Testis (tissue), 5 donors: ENCODE results near the gene CFAP70. TPM values are rescaled to one million over a fixed set of nuclear protein-coding genes. Genes with fewer than 3 reads are reported as not detected.

ENCODE experiments used
- DNase-seq: peaks from one replicate; pipeline ENCODE4 v3.0.0-alpha.2; 2019
- H3K27ac ChIP-seq, 2 donors: fragments of 200-600 bp; sonication (generic); one replicate each; pipeline ENCODE4 v1.5.1; 2019
- H3K27me3 ChIP-seq: fragments of 200-600 bp; sonication (generic); one replicate; pipeline ENCODE4 v1.5.1; 2019
- H3K36me3 ChIP-seq: fragments of 200-600 bp; sonication (generic); one replicate; pipeline ENCODE4 v1.5.1; 2017; ENCODE audit warnings: low read depth; ENCODE audit errors: missing control alignments
- H3K4me1 ChIP-seq: fragments of 200-600 bp; sonication (generic); one replicate; pipeline ENCODE4 v1.5.1; 2019
- H3K4me3 ChIP-seq, 2 donors: fragments of 200-600 bp; sonication (generic); one replicate each; pipeline ENCODE4 v1.5.1; 2017 to 2019
- H3K9me3 ChIP-seq: fragments of 200-600 bp; sonication (generic); one replicate; pipeline ENCODE4 v1.5.1; 2017
- CTCF ChIP-seq, 3 experiments: fragments of 450-650 bp in 2 of 3; fragments of 200-600 bp in 1 of 3; sonication (generic) in 1 of 3; IDR thresholded peaks; one replicate each; pipeline ENCODE4 v1.5.1; 2016 to 2019; ENCODE audit warnings: antibody characterized with exemption in 3 of 3, mild to moderate bottlenecking in 2 of 3, moderate library complexity in 1 of 3
- POLR2A ChIP-seq: fragments of 450-650 bp; IDR thresholded peaks from one replicate; pipeline ENCODE4 v1.6.1; 2017; ENCODE audit warnings: antibody characterized with exemption, mild to moderate bottlenecking, moderate library complexity
- WGBS, 2 donors: methylation state at CpG; one replicate each; pipeline ENCODE4 v1.1.5; 2018; 5-methylcytosine and 5-hydroxymethylcytosine counted together
- intact Hi-C: fragments of 100-400 bp; cut with DNase I; formaldehyde crosslinking; loops from one replicate; pipeline ENCODE4 v1.15.1; 2023; ENCODE audit warnings: low total_unique reads
- long read RNA-seq, 2 donors: transcript quantifications; one replicate each; lab custom pipeline, GENCODE V29; 2026
- polyA plus RNA-seq: library from polyadenylated mRNA; stranded (reverse); fragments of 350-450 nt; fragmentation: Illumina TruSeq; extraction: RNeasy Lipid Tissue Mini Kit (QIAGEN cat#74804); gene quantifications from one replicate; pipeline ENCODE4 v1.2.3, GENCODE V29; 2014; ENCODE audit warnings: low read depth, low replicate concordance; ENCODE audit not compliant: insufficient read depth
- total RNA-seq, 2 donors: library from RNA; depleted of rRNA; stranded (reverse); fragments of >200 nt; gene quantifications; one replicate each; pipeline ENCODE4 v1.2.3, GENCODE V29; 2016

CFAP70 gene
- total RNA-seq (10 to 100 TPM; 29.6 to 46.2 TPM), polyA plus RNA-seq (57.2 TPM)
- long read RNA-seq, donor 1, result 0 reads
- long read RNA-seq, donor 2, result 0 reads

- intact Hi-C loops, result no loop called here
- H3K27ac ChIP-seq, result peak within 1 kb of the TSS in 1 of 2 donors; percentile 49
- 1% methylated on average over 44 to 45 of the region's 45 CpGs for WGBS, 2 donors
Observed at GRCh38 chr10:73358331-73359279, at the start of gene CFAP70. TSS of gene CFAP70 (minus strand) at chr10:73358864. CDS start at chr10:73354796, 4,068 bp downstream.

GRCh38 chr10:73408061-73408460, 49.4 kb upstream of the CFAP70 start:
- Histone ChIP-seq H3K4me3 (no peak overlapping the region), H3K27me3 (no peaks in the 10 kb centered on the region), H3K27ac (no peak overlapping the region), H3K4me1 (peaks cover 5% of the 10 kb centered on the region), H3K36me3 (no peaks in the 10 kb centered on the region), H3K9me3 (no peaks in the 10 kb centered on the region)
- WGBS, 2 donors, result 79 to 85% methylated on average over 5 of the region's 5 CpGs
- TF ChIP-seq CTCF (IDR thresholded peaks at IDR 0.05) (no peak), POLR2A (no peak)
- DNase-seq, result no peak
- intact Hi-C loops, result no loop called here

More at GRCh38 chr10:73358331-73359279, at the start of gene CFAP70:
- Histone ChIP-seq H3K9me3 (no peaks in the 10 kb centered on the region), H3K27me3 (no peaks in the 10 kb centered on the region), H3K4me3 (peak within 1 kb of the TSS; percentile 70 to 86), H3K4me1 (no peaks in the 10 kb centered on the region), H3K36me3 (no peaks in the 10 kb centered on the region)
- DNase-seq, result peak; percentile 95
- TF ChIP-seq POLR2A (no peak), CTCF (IDR thresholded peaks at IDR 0.05) (no peak)

- Histone ChIP-seq H3K27me3 (no peaks in the 10 kb centered on the region), H3K36me3 (no peaks in the 10 kb centered on the region), H3K4me3 (no peak overlapping the region), H3K9me3 (no peaks in the 10 kb centered on the region), H3K4me1 (peaks cover 5% of the 10 kb centered on the region), H3K27ac (no peak overlapping the region)
- TF ChIP-seq POLR2A, result no peak
- no peak for TF ChIP-seq CTCF (IDR thresholded peaks at IDR 0.05)
- intact Hi-C loops, result no loop called here
- 81 to 90% methylated on average over 1 of the region's 1 CpG for WGBS, 2 donors
- no peak for DNase-seq
Observed at GRCh38 chr10:73407495-73407894, 48.8 kb upstream of the CFAP70 start.

GRCh38 chr10:73406846-73407245, 48.2 kb upstream of the CFAP70 start:
- WGBS, 2 donors, result 87 to 90% methylated on average over 5 of the region's 5 CpGs
- Histone ChIP-seq H3K9me3 (no peaks in the 10 kb centered on the region), H3K27ac (no peak overlapping the region), H3K36me3 (no peaks in the 10 kb centered on the region), H3K27me3 (no peaks in the 10 kb centered on the region), H3K4me3 (no peak overlapping the region), H3K4me1 (peaks cover 2% of the 10 kb centered on the region)
- DNase-seq, result no peak
- intact Hi-C loops, result no loop called here
- no peak for TF ChIP-seq CTCF (IDR thresholded peaks at IDR 0.05)
- TF ChIP-seq POLR2A, result no peak
